GM23338 (cell line): Measurements from ENCODE around the gene FAM162A. TPM values are rescaled to one million over a fixed set of nuclear protein-coding genes. Genes with fewer than 3 reads are reported as not detected.

Experiments used
- ATAC-seq: fragments of 200-7000 bp; cut with Tn5 transposase; 3 replicates; pipeline ENCODE4 v1.9.1; 2020
- DNase-seq: peaks from one replicate; pipeline ENCODE4 v3.0.0-alpha.2; 2015; ENCODE audit warnings: low spot score
- H2AFZ ChIP-seq: fragments of 200-600 bp; sonication (generic); 2 replicates; pipeline ENCODE4 v1.8.0; 2016; ENCODE audit warnings: antibody characterized with exemption, mild to moderate bottlenecking, moderate library complexity
- H3F3A ChIP-seq: fragments of 200-600 bp; sonication (generic); replicated peaks from 2 replicates; pipeline ENCODE4 v1.8.0; 2017; ENCODE audit warnings: antibody characterized with exemption, mixed run types, low read depth
- H3K27ac ChIP-seq: fragments of 200-600 bp; sonication (generic); 2 replicates; pipeline ENCODE4 v1.6.1; 2016; ENCODE audit warnings: low read depth
- H3K27me3 ChIP-seq: fragments of 200-600 bp; sonication (generic); 2 replicates; pipeline ENCODE4 v1.8.0; 2016; ENCODE audit warnings: mild to moderate bottlenecking, mixed run types, moderate library complexity; ENCODE audit not compliant: insufficient read depth
- H3K36me3 ChIP-seq: fragments of 200-600 bp; sonication (generic); 2 replicates; pipeline ENCODE4 v1.8.0; 2016; ENCODE audit warnings: mild to moderate bottlenecking; ENCODE audit not compliant: insufficient read depth
- H3K4me1 ChIP-seq: fragments of 200-600 bp; sonication (generic); 2 replicates; pipeline ENCODE4 v1.8.0; 2016; ENCODE audit warnings: mild to moderate bottlenecking, moderate library complexity; ENCODE audit not compliant: insufficient read depth
- H3K4me2 ChIP-seq: fragments of 200-600 bp; sonication (generic); 2 replicates; pipeline ENCODE4 v1.7.1; 2017; ENCODE audit warnings: mixed run types
- H3K4me3 ChIP-seq: fragments of 200-600 bp; sonication (generic); 2 replicates; pipeline ENCODE4 v1.6.1; 2016; ENCODE audit warnings: mixed run types
- H3K79me2 ChIP-seq: fragments of 200-600 bp; sonication (generic); replicated peaks from 2 replicates; pipeline ENCODE4 v1.8.0; 2017; ENCODE audit warnings: mild to moderate bottlenecking; ENCODE audit not compliant: insufficient read depth
- H3K9me2 ChIP-seq: fragments of 200-600 bp; sonication (generic); 2 replicates; pipeline ENCODE4 v1.8.0; 2017; ENCODE audit not compliant: insufficient read depth
- H4K20me1 ChIP-seq: fragments of 200-600 bp; sonication (generic); replicated peaks from 2 replicates; pipeline ENCODE4 v1.8.0; 2017; ENCODE audit warnings: mild to moderate bottlenecking; ENCODE audit not compliant: insufficient read depth
- H3K27ac Mint-ChIP-seq: 2 replicates; pipeline ENCODE4 v1.8.0; 2020; ENCODE audit warnings: inconsistent platforms, mild to moderate bottlenecking, moderate library complexity, mixed read lengths
- H3K27me3 Mint-ChIP-seq: 3 replicates; pipeline ENCODE4 v1.8.0; 2022; ENCODE audit warnings: low read depth, mild to moderate bottlenecking, moderate library complexity, mixed read lengths, inconsistent platforms; ENCODE audit not compliant: insufficient read depth, poor library complexity
- H3K36me3 Mint-ChIP-seq: 3 replicates; pipeline ENCODE4 v1.8.0; 2021; ENCODE audit warnings: low read depth, mild to moderate bottlenecking, inconsistent platforms, moderate library complexity, mixed read lengths
- H3K4me1 Mint-ChIP-seq: 3 replicates; pipeline ENCODE4 v1.8.0; 2020; ENCODE audit warnings: mild to moderate bottlenecking, inconsistent platforms, mixed read lengths
- H3K4me3 Mint-ChIP-seq: 3 replicates; pipeline ENCODE4 v1.8.0; 2021; ENCODE audit warnings: moderate library complexity, mild to moderate bottlenecking, inconsistent platforms, mixed read lengths
- H3K9me3 Mint-ChIP-seq: 3 replicates; pipeline ENCODE4 v1.8.0; 2020; ENCODE audit warnings: moderate library complexity, mild to moderate bottlenecking, inconsistent platforms, mixed read lengths
- CREB1 ChIP-seq: fragments of 250-450 bp; sonication (Bioruptor Pico); IDR thresholded peaks from 2 replicates; pipeline ENCODE4 v1.5.0; 2020; ENCODE audit warnings: low read depth, mild to moderate bottlenecking, moderate library complexity
- ETS1 ChIP-seq: IDR thresholded peaks from 2 replicates; pipeline ENCODE4 v1.6.1; 2016; ENCODE audit warnings: antibody characterized with exemption
- EZH2 ChIP-seq: fragments of 200-600 bp; sonication (generic); IDR thresholded peaks from one replicate; pipeline ENCODE4 v1.8.0; 2017; ENCODE audit warnings: antibody characterized with exemption, mild to moderate bottlenecking, low read depth; ENCODE audit not compliant: unreplicated experiment
- EZH2phosphoT487 ChIP-seq: fragments of 200-600 bp; sonication (generic); IDR thresholded peaks from one replicate; pipeline ENCODE4 v1.8.1; 2018; ENCODE audit warnings: antibody characterized with exemption; ENCODE audit not compliant: unreplicated experiment
- NANOG ChIP-seq: IDR thresholded peaks from 2 replicates; pipeline ENCODE4 v1.6.1; 2016; ENCODE audit warnings: antibody characterized with exemption, borderline replicate concordance
- POLR2AphosphoS5 ChIP-seq: IDR thresholded peaks from 2 replicates; pipeline ENCODE4 v1.6.1; 2016; ENCODE audit warnings: antibody characterized with exemption, low read depth
- REST ChIP-seq: IDR thresholded peaks from one replicate; pipeline ENCODE4 v1.6.1; 2018; ENCODE audit warnings: antibody characterized with exemption; ENCODE audit not compliant: unreplicated experiment
- STAT1 ChIP-seq: IDR thresholded peaks from one replicate; pipeline ENCODE4 v1.6.1; 2016; ENCODE audit warnings: antibody characterized with exemption; ENCODE audit not compliant: unreplicated experiment
- ZNF114 ChIP-seq: fragments of 250-450 bp; sonication (Bioruptor Pico); IDR thresholded peaks from 2 replicates; pipeline ENCODE4 v1.5.0; 2020; ENCODE audit warnings: mild to moderate bottlenecking, moderate library complexity
- ZNF331 ChIP-seq: fragments of 250-450 bp; sonication (Bioruptor Pico); IDR thresholded peaks from 2 replicates; pipeline ENCODE4 v1.5.0; 2020; ENCODE audit warnings: low read depth, mild to moderate bottlenecking, moderate library complexity
- ZNF462 ChIP-seq: fragments of 250-450 bp; sonication (Bioruptor Pico); IDR thresholded peaks from 2 replicates; pipeline ENCODE4 v1.5.0; 2020; ENCODE audit warnings: mild to moderate bottlenecking, moderate library complexity
- polyA plus RNA-seq: library from polyadenylated mRNA; unstranded; fragments of >200 nt; fragmentation: Nextera tagmentation; extraction: Ambion mirVana; gene quantifications from 2 replicates; pipeline ENCODE4 v1.2.1, GENCODE V29; 2016
- total RNA-seq: library from RNA; depleted of rRNA; stranded (reverse); fragments of >200 nt; shearing (Covaris generic); gene quantifications from 2 replicates; pipeline ENCODE4 v1.2.3, GENCODE V29; 2014
- TF ChIP-seq, protein P1 (sequence below), 2 experiments: fragments of 200-600 bp in 1 of 2; sonication (generic) in 1 of 2; conservative IDR thresholded peaks; 2 replicates each; pipeline versions ENCODE4 v1.5.1 to v1.6.1; 2016 to 2017; ENCODE audit warnings: antibody characterized with exemption in 2 of 2, low read depth in 2 of 2, mild to moderate bottlenecking in 2 of 2, moderate library complexity in 1 of 2

The FAM162A gene
- total and polyA plus RNA-seq, 2 experiments from 2014 or later = 35.9 to 234 TPM

- Mint-ChIP-seq H3K27me3 (no peaks in the 10 kb centered on the region), H3K4me3 (no peak overlapping the region), H3K4me1 (no peaks in the 10 kb centered on the region), H3K27ac (no peak overlapping the region), H3K9me3 (peaks cover 4% of the 10 kb centered on the region; the same call in 1 of the 3 replicates), H3K36me3 (no peaks in the 10 kb centered on the region)
- no peak for DNase-seq
- no peak overlapping the region for H3K27ac ChIP-seq
- H3K4me3 ChIP-seq = no peak overlapping the region
- H3K79me2 ChIP-seq = no peaks in the 10 kb centered on the region
- H3K27me3 ChIP-seq = no peaks in the 10 kb centered on the region
- TF ChIP-seq CREB1 (no peak), NANOG (no peak), ZNF462 (CRISPR knock-in tag) (no peak), EZH2 (no peak), ZNF331 (CRISPR knock-in tag) (no peak), REST (no peak), ETS1 (no peak), EZH2phosphoT487 (no peak), ZNF114 (CRISPR knock-in tag) (no peak), POLR2AphosphoS5 (no peak), STAT1 (no peak)
- TF ChIP-seq, protein P1, sequence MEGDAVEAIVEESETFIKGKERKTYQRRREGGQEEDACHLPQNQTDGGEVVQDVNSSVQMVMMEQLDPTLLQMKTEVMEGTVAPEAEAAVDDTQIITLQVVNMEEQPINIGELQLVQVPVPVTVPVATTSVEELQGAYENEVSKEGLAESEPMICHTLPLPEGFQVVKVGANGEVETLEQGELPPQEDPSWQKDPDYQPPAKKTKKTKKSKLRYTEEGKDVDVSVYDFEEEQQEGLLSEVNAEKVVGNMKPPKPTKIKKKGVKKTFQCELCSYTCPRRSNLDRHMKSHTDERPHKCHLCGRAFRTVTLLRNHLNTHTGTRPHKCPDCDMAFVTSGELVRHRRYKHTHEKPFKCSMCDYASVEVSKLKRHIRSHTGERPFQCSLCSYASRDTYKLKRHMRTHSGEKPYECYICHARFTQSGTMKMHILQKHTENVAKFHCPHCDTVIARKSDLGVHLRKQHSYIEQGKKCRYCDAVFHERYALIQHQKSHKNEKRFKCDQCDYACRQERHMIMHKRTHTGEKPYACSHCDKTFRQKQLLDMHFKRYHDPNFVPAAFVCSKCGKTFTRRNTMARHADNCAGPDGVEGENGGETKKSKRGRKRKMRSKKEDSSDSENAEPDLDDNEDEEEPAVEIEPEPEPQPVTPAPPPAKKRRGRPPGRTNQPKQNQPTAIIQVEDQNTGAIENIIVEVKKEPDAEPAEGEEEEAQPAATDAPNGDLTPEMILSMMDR (conservative IDR thresholded peaks at IDR 0.05; ENCODE audit: low read depth in 2 of 2) = no peak
- ATAC-seq = no peak
- no peak overlapping the region for H2AFZ ChIP-seq
- no peak overlapping the region for H3K4me2 ChIP-seq
- no peaks in the 10 kb centered on the region for H3K36me3 ChIP-seq
- H3K4me1 ChIP-seq = no peaks in the 10 kb centered on the region
- no peaks in the 10 kb centered on the region for H4K20me1 ChIP-seq
- H3K9me2 ChIP-seq = no peaks in the 10 kb centered on the region
- no peaks in the 10 kb centered on the region for H3F3A ChIP-seq
These were observed 33.1 kb upstream of the FAM162A start for GRCh38 chr3:122350814-122351418.
